ENCODE results near the gene ZACN.

Gene ZACN

DNA sequence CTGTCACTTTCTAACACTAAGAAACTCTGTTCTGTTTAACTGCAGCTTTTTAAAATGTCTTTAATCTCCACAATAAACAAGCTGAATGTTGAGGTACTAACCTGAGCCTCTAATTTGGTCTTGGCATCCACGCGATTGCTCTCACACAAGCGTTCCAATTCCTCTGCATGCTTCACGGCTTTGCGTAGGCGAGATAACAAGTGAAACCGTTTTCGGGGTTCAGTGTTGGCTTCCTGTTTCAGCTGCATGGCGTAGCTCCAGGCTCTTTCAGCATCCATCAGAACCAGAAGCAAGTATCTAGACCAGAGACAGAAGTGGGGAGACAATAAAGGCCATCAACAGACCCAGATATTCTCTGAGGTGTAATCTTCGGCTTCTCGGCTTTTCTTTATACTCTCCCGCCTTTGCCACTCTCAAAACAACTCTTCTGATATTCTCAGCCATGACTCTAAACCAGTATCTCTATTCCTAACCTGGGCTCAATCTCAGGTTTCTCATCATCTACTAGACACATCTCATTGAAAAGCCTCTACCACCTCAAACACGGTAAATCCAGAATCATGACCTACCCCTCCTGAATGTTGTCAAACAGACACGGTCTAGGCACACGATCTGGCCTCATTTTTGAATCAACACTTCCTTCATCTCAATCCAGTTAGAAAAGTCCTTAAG, 15.0 kb upstream of the ZACN start:
- H3K36me3 ChIP-seq (ENCODE audit: control insufficient read depth, insufficient read depth, low read length): peaks cover 48% of the 10 kb centered on the region
- no peak overlapping the region for H3K9ac ChIP-seq (ENCODE audit: low read depth, low read length)

DNA sequence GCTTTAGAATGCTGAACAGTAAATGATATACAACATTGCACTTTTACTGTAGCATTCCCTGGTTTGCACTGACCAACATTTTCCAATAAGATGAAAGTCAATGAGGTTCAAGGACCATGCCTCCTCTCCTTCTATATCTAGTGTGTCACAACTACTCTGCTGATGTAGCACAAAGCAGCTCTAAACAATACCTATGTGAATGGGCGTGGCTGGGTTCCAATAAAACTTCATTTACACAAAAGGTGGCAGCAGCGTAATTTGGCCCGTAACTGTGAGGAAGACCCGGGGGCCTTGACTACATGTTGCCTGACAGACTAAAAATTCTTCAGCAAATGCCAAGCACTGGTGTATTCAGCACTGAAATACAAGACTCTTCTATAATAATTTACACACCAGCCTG, 13.2 kb upstream of the ZACN start:
- Histone ChIP-seq H3K36me3 (ENCODE audit: control insufficient read depth, insufficient read depth, low read length) (peaks cover 40% of the 10 kb centered on the region), H3K4me1 (ENCODE audit: control insufficient read depth, insufficient read depth, low read length) (no peaks in the 10 kb centered on the region), H3K9ac (ENCODE audit: low read depth, low read length) (no peak overlapping the region), H3K4me3 (ENCODE audit: low read depth, low read length) (no peak overlapping the region), H3K9me3 (ENCODE audit: control insufficient read depth, insufficient read depth, low read length) (no peaks in the 10 kb centered on the region), H3K27me3 (ENCODE audit: control insufficient read depth, insufficient read depth, low read length) (no peaks in the 10 kb centered on the region)

More for the DNA sequence above, 15.0 kb upstream of the ZACN start:
- Histone ChIP-seq H3K27me3 (ENCODE audit: control insufficient read depth, insufficient read depth, low read length) (no peaks in the 10 kb centered on the region), H3K4me3 (ENCODE audit: low read depth, low read length) (no peak overlapping the region), H3K9me3 (ENCODE audit: control insufficient read depth, insufficient read depth, low read length) (no peaks in the 10 kb centered on the region), H3K4me1 (ENCODE audit: control insufficient read depth, insufficient read depth, low read length) (no peaks in the 10 kb centered on the region)

DNA sequence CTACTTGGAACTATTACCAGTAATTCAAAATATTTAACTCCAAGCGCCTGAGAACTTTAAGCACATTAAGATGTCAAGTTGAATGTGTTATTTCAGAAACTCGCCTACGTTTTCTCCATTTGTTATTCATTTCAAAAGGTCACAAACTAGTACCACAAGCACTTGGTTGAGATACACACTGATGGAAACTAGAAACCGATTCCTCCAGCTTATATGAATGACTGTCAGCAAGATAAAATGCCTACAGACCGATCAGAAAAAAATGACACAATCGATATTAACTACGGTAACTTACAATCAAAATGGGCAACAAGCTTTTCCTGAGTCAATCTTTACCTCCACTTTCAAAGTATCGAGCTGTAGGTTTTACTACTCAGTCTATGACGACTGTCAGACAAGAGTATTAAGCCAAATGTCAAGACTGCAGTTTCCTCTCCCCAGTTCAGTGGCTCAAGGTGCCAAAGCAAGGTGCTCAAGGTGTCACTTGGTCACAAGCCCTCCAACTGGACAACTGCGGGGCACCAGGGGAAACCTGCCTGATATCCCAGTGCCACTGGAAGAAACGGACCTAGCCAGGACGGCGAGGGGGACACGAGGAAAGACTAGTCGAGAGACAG, 7.3 kb upstream of the ZACN start:
- H3K36me3 ChIP-seq (ENCODE audit: control insufficient read depth, insufficient read depth, low read length): peaks cover 13% of the 10 kb centered on the region
- H3K27me3 ChIP-seq (ENCODE audit: control insufficient read depth, insufficient read depth, low read length): peaks cover 34% of the 10 kb centered on the region
- H3K9ac ChIP-seq (ENCODE audit: low read depth, low read length): peak overlapping the region; percentile 51
- H3K4me1 ChIP-seq (ENCODE audit: control insufficient read depth, insufficient read depth, low read length): peaks cover 3% of the 10 kb centered on the region
- no peaks in the 10 kb centered on the region for H3K9me3 ChIP-seq (ENCODE audit: control insufficient read depth, insufficient read depth, low read length)
- peak overlapping the region; percentile 76 for H3K4me3 ChIP-seq (ENCODE audit: low read depth, low read length)

DNA sequence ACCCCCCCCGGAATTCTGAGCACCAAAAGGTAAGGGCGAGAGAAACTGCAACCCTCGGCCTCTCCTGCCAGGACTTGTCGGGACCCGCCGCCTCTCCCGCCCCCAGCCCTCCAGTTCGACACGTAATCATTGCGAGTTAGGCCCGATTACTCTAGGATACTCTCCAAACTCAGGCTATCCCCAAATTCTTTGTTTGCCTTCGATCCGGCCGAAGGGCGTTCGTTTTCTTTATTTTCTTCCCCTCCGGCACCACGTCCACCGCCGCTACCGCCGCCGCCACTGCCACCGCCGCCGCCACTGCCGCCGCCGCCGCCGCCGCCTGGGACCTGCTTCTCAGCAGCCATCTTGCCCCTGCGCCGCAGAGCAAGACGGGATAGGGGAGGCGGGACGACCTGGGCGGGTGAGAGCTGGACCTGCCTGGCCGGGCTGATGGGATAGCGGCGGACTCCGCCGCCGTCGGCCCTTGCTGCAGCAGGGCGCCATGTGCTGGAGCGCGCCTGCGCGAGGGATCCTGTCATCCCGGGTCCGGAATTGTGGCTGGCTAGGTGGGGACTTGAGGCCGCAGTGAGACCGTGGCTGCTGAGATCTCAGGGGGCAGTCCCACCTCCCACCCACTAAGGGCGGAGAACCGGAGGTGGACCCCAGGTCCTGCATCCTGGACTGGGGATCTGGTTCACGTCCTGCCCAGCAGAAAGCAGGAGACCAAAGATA, 6.7 kb upstream of the ZACN start, which contains the start of gene SRP68:
Gene SRP68, minus strand, starts transcription at position 370 of the 711 bp plus-strand sequence. Its CDS starts 26 bp downstream, at position 344.
- Histone ChIP-seq H3K36me3 (ENCODE audit: control insufficient read depth, insufficient read depth, low read length) (peaks cover 11% of the 10 kb centered on the region), H3K4me1 (ENCODE audit: control insufficient read depth, insufficient read depth, low read length) (peaks cover 6% of the 10 kb centered on the region), H3K9me3 (ENCODE audit: control insufficient read depth, insufficient read depth, low read length) (no peaks in the 10 kb centered on the region), H3K27me3 (ENCODE audit: control insufficient read depth, insufficient read depth, low read length) (peaks cover 41% of the 10 kb centered on the region), H3K9ac (ENCODE audit: low read depth, low read length) (peak within 1 kb of the TSS; percentile 70), H3K4me3 (ENCODE audit: low read depth, low read length) (peak within 1 kb of the TSS; percentile 76)

DNA sequence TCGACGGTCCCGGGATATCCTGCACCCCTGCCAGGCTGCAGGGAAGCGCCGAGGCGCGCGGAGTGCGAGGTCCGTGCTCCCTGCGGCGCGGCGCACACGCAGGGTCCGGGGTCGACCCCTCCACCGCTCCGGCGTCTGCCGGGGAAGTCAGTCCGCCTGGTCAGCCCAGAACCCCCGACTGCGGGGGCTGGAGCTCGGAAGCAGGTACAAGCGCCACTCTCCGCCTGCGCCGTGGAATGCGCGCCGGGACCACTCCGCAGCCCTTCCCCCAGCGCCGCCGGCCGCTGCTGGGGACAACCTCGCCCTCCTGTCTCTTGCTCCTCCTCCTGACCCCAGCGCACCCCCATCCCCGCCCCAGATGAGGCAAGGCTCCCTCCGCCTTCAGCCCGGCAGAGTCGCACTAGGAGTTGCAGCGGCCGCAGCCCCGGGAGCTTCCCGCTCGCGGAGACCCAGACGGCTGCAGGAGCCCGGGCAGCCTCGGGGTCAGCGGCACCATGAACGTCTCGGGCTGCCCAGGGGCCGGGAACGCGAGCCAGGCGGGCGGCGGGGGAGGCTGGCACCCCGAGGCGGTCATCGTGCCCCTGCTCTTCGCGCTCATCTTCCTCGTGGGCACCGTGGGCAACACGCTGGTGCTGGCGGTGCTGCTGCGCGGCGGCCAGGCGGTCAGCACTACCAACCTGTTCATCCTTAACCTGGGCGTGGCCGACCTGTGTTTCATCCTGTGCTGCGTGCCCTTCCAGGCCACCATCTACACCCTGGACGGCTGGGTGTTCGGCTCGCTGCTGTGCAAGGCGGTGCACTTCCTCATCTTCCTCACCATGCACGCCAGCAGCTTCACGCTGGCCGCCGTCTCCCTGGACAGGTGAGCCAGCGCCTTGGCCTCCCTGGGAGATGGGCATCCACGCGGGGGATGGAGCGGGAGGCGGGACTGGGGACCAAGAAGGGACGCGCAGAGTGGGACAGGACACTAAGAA, 4.3 kb upstream of the ZACN start, which contains the start of gene GALR2:
Gene GALR2, plus strand, starts transcription at position 392 of the 974 bp plus-strand sequence. Its CDS starts 103 bp downstream, at position 495.
- Histone ChIP-seq H3K4me3 (ENCODE audit: low read depth, low read length) (peak within 1 kb of the TSS; percentile 60), H3K4me1 (ENCODE audit: control insufficient read depth, insufficient read depth, low read length) (peaks cover 9% of the 10 kb centered on the region), H3K36me3 (ENCODE audit: control insufficient read depth, insufficient read depth, low read length) (no peaks in the 10 kb centered on the region), H3K9me3 (ENCODE audit: control insufficient read depth, insufficient read depth, low read length) (no peaks in the 10 kb centered on the region), H3K9ac (ENCODE audit: low read depth, low read length) (no peak within 1 kb of the TSS), H3K27me3 (ENCODE audit: control insufficient read depth, insufficient read depth, low read length) (peaks cover 64% of the 10 kb centered on the region)

DNA sequence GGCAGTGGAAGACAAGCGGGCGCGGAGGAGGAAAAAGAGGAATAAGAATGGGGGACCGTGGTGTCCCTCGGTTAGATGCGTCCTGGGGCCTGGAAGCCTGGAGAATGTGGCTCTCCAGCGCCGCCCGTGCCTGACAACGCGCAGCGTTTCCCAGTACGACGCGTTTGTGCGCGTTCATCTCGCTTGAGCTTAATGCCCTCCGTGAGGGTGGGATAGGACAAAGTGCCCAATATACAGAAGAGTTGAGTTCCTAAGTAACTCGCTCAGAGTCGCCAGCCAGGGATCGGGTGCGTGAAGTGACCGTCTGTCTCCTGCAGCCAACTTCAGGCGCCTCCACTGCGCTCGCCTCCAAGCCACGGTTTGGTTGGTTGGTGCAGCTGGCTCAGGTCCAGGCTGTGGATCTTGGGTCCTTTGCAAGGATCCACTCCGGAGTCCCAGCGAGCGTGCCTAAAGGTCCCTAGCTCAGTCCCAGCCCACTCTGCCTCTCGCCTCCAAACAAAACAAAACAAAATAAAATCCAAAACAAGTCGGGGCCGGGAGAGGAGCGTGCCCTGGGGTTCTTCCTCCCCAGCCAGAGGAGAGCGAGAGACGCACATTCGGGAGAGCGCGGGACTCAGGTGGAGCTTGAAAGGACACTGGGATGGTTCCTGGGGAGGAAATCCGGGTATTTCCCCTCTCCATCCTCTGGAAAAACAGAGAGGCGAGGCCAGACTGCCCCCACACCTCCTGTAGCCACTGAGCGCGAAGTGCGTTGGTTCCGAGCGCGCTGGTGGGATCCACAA, 3.4 kb upstream of the ZACN start:
- Histone ChIP-seq H3K9me3 (ENCODE audit: control insufficient read depth, insufficient read depth, low read length) (no peaks in the 10 kb centered on the region), H3K4me1 (ENCODE audit: control insufficient read depth, insufficient read depth, low read length) (peaks cover 18% of the 10 kb centered on the region), H3K4me3 (ENCODE audit: low read depth, low read length) (peak overlapping the region; percentile 60), H3K9ac (ENCODE audit: low read depth, low read length) (no peak overlapping the region), H3K36me3 (ENCODE audit: control insufficient read depth, insufficient read depth, low read length) (no peaks in the 10 kb centered on the region), H3K27me3 (ENCODE audit: control insufficient read depth, insufficient read depth, low read length) (peaks cover 68% of the 10 kb centered on the region)

DNA sequence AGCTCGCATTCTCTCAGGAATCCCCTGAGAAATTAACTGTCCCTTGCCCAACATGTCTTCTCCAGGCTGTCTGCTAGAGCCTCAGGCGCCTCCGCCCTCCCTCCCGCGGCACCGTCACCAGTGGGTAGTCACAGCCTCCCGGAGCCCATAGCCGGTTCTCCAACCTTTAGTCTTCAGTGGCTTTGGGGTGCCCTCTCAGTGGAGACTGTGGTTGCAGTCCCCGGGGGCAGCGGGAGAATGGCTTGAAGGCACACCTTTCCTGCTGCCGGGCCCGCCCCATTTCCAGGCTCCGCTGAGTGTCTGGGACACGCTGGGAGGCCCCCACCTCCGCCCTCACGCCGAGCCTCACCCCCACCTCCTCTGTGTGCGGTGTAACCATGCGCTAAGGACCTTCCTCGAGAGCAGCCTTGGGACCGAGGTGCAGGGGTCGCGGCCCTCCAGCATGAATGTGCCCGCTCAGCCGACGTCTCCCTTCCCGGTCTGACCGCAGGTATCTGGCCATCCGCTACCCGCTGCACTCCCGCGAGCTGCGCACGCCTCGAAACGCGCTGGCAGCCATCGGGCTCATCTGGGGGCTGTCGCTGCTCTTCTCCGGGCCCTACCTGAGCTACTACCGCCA, 2.7 kb upstream of the ZACN start:
- Histone ChIP-seq H3K9me3 (ENCODE audit: control insufficient read depth, insufficient read depth, low read length) (no peaks in the 10 kb centered on the region), H3K27me3 (ENCODE audit: control insufficient read depth, insufficient read depth, low read length) (peaks cover 68% of the 10 kb centered on the region), H3K4me3 (ENCODE audit: low read depth, low read length) (peak overlapping the region; percentile 60), H3K36me3 (ENCODE audit: control insufficient read depth, insufficient read depth, low read length) (no peaks in the 10 kb centered on the region), H3K9ac (ENCODE audit: low read depth, low read length) (no peak overlapping the region), H3K4me1 (ENCODE audit: control insufficient read depth, insufficient read depth, low read length) (peaks cover 19% of the 10 kb centered on the region)

DNA sequence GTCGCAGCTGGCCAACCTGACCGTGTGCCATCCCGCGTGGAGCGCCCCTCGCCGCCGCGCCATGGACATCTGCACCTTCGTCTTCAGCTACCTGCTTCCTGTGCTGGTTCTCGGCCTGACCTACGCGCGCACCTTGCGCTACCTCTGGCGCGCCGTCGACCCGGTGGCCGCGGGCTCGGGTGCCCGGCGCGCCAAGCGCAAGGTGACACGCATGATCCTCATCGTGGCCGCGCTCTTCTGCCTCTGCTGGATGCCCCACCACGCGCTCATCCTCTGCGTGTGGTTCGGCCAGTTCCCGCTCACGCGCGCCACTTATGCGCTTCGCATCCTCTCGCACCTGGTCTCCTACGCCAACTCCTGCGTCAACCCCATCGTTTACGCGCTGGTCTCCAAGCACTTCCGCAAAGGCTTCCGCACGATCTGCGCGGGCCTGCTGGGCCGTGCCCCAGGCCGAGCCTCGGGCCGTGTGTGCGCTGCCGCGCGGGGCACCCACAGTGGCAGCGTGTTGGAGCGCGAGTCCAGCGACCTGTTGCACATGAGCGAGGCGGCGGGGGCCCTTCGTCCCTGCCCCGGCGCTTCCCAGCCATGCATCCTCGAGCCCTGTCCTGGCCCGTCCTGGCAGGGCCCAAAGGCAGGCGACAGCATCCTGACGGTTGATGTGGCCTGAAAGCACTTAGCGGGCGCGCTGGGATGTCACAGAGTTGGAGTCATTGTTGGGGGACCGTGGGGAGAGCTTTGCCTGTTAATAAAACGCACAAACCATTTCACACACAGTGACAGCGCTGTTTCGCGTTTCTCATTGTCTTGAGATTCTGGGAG, 2.0 kb upstream of the ZACN start:
- Histone ChIP-seq H3K27me3 (ENCODE audit: control insufficient read depth, insufficient read depth, low read length) (peaks cover 68% of the 10 kb centered on the region), H3K9me3 (ENCODE audit: control insufficient read depth, insufficient read depth, low read length) (no peaks in the 10 kb centered on the region), H3K9ac (ENCODE audit: low read depth, low read length) (no peak overlapping the region), H3K4me1 (ENCODE audit: control insufficient read depth, insufficient read depth, low read length) (peaks cover 19% of the 10 kb centered on the region), H3K4me3 (ENCODE audit: low read depth, low read length) (peak overlapping the region; percentile 60), H3K36me3 (ENCODE audit: control insufficient read depth, insufficient read depth, low read length) (no peaks in the 10 kb centered on the region)

DNA sequence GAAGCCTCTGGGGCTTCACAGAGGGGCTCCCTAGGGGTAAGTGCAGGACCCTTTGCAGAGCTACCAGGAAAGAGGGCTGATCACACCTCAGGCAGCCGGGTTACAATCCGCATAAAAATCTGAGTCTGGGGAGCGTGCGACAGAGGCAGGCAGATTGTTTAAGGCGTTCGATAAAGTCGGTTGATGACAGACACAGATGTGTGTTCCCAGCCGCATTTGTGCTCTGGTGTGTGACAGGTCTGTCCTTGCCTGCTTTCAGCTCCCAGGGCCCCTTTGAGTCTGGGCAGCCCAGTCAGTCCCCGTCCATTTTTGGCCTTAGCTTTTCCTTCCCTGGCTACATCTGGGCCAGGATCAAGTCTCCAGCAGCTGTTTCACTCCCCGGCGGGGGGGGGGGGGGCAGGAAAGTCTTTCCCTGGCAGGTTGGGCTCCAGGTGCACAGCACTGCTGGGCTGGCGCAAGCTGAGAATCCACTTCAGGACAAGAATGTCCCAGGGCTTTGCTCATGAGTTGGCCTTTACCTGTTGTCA, 1.3 kb upstream of the ZACN start:
- Histone ChIP-seq H3K4me1 (ENCODE audit: control insufficient read depth, insufficient read depth, low read length) (peaks cover 19% of the 10 kb centered on the region), H3K27me3 (ENCODE audit: control insufficient read depth, insufficient read depth, low read length) (peaks cover 68% of the 10 kb centered on the region), H3K9me3 (ENCODE audit: control insufficient read depth, insufficient read depth, low read length) (no peaks in the 10 kb centered on the region), H3K9ac (ENCODE audit: low read depth, low read length) (no peak overlapping the region), H3K4me3 (ENCODE audit: low read depth, low read length) (peak overlapping the region; percentile 60), H3K36me3 (ENCODE audit: control insufficient read depth, insufficient read depth, low read length) (no peaks in the 10 kb centered on the region)

All from iPS-15b (cell line).